Stimulated activated CD8-positive, alpha-beta memory T cell treated with anti-CD3 and anti-CD28 coated beads, Interleukin-12 subunit alpha, Interleukin-12 subunit beta, amount 100 ng/mL, for 4 hours (primary cell): ENCODE data around the gene SLC35E3.
A peak's percentile ranks its signal among the peaks of the same experiment; 100 is the strongest.
"Not testable (repeated sequence)": the region's sequence is repeated elsewhere in the genome, so short reads cannot be mapped to it uniquely, and the experiment has no call there.

Experiments
- DNase-seq: peaks from one replicate; pipeline ENCODE4 v3.0.0-alpha.2; 2020; ENCODE audit warnings: low read depth

The SLC35E3 gene

DNA sequence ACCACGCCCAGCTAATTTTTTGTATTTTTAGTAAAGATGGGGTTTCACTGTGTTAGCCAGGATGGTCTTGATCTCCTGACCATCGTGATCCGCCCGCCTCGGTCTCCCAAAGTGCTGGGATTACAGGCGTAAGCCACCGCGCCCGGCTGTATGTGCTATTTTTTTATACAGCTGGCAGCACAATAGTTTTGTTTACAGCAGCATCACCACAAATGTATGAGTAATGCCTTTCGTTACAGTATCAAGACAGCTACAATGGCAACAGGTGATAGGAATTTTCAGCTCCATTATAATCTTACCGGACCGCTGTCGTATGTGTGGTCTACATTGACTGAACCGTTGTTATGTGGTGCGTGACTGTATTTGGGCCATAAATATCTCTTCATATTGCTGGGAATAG lies 50.4 kb downstream of the SLC35E3 start:
- DNase-seq: no peak

DNA sequence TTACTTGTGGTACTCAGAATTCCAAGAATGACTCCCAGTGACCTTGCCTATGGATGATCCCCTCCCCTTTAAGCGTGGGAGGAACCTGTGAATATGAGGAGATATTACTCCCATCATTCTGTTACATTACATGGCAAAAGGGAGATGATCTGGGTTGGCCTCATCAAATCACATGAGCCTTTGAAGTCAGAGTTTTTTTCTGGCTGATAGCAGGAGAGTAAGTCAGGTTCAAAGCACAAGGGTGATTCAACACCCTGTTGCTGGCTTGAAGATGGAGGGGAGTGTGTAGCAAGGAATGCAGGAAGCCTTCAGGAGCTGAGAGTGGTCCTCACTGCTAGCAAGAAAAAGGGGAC lies 52.9 kb downstream of the SLC35E3 start:
- DNase-seq: no peak

DNA sequence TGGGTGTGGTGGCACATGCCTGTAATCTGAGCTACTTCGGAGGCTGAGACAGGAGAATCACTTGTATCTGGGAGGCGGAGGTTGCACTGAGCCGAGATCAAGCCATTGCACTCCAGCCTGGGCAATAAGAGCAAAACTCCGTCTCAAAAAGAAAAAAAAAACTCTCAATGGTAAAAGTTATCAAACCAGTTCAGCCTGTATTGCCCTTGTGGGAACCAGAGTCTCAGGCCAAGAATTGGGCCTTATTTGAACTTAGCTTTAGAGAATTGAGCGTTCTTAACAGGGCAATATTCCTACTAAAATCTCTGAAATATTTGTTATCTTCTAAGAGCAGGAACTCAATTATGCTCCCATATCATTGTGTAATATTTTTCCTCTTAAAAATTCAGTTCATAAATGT lies 54.3 kb downstream of the SLC35E3 start:
- DNase-seq: no peak

DNA sequence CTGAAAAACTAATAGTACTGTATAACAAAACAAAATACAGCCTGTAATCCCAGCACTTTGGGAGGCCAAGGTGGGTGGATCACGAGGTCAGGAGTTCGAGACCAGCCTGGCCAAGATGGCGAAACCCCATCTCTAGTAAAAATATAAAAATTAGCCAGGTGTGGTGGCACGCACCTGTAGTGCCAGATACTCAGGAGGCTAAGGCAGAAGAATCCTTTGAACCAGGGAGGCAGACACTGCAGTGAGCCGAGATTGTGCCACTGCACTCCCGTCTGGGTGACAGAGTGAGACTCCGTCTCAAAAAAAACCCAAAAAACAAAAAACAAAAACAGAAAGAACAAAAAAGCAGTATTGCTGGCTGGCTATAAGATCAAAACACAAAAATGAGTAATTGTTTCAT lies 55.1 kb downstream of the SLC35E3 start:
- DNase-seq: not testable (repeated sequence)

DNA sequence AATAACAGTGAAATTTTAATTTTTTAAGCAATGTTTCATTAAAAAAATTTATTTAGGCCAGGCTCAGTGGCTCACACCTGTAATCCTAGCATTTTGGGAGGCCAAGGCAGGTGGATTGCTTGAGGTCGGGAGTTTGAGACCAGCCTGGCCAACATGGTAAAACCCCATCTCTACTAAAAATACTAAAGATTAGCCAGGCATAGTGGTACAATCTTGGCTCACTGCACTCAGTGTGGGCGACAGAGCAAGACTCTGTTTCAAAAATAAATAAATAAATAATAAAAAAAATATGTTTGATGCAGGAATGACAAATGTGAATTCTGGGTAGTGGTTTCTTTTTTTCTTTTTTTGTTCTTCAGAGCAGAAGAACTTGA lies 56.4 kb downstream of the SLC35E3 start:
- not testable (repeated sequence) for DNase-seq

DNA sequence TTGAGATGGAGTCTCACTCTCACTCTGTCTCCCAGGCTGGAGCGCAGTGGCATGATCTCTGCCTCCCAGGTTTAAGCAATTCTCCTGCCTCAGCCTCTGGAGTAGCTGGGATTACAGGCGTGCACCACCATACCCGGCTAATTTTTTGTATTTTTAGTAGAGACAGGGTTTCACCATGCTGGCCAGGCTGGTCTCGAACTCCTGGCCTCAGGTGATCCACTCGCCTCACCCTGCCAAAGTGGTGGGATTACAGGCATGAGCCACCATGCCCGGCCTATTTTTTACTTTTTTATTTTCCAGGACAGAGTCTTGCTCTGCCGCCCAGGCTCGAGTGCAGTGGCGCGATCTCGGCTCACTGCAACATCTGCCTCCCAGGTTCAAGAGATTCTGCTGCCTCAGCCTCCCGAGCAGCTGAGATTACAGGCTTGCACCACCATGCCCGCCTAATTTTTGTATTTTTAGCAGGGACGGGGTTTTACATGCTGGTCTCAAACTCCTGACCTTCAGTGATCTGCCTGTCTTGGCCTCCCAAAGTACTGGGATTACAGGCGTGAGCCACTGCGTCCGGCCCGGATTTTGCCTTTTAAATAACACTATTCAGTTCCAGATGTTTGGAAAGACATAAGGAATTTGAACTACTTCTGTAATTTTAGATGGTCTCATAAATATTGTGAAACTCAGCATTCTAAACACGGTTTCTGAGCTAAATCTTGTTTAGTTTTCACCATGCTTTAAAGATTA lies 57.1 kb downstream of the SLC35E3 start:
- DNase-seq: not testable (repeated sequence)

DNA sequence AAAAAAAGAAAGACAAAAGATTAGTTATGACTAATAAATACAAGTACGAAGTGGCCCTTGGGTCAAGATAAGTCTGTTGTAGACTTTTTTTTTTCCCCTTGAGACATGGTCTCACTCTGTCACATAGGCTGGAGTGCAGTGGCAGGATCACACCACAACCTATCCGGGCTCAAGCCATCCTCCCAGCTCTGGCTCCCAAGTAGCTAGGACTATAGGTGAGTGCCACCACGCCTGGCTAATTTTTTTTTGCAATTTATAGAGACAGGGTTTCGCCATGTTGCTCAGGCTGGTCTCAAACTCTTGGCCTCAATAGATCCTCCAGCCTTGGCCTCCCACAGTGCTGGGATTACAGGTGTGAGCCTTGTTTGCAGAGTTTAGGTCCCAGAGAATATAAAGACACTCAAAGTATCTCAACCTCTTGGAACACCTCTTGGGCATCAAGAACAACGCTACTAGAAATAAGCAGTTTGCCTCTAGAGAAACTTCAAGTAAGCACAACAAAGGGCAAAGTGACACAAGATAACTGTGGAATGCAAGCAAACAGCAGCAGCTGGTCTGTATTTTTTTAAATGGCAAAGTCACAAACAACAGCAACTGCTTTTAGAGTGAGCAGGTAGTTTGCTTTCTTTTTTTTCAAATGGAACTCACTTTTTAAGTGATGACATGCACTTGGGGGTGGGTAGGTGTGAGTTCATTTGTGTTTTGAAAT lies 58.1 kb downstream of the SLC35E3 start:
- no peak for DNase-seq

DNA sequence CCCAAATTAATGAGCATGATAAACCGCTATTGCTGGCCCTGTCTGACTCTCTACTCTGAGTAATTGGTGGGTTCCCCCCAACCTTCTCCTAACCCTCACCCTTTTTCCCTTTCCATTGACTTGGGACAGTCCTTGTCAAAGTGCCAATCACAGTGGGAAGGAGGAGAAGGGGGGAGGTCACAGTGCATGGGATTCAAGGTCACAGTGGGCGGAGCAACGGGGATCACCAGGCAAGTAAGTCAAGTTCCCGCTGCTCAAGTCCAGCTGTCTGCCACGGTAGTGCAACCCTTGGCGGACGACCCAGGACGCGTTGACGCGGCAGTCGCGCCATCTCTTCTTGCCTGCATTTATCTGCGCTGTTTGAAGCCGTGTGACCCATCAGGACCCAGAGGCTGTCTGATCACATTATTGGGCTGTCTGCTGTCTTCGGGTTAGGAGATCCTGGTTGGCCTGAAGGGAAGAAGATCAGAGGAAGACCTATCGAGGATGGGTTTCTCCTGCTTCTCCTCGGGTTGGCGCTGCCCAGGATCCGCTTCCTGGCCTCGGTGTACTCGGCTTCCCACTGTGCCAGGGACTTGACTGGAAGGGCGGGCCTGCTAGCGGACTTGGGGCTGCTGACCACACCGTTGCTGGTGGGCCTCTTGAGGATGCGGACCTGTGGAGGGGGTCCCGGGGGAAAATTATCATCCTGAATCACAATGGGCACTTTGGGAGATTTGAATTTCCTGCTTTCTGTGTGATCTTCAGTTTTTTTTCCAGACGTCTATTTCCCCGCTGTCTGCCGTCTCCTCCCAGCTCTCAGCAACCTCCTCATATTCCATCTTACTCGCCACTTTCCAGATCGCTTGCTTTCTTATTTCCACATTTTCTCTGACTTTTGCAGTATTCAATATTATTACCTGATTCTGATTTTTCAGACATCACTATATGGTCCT lies 58.9 kb downstream of the SLC35E3 start:
- no peak for DNase-seq

DNA sequence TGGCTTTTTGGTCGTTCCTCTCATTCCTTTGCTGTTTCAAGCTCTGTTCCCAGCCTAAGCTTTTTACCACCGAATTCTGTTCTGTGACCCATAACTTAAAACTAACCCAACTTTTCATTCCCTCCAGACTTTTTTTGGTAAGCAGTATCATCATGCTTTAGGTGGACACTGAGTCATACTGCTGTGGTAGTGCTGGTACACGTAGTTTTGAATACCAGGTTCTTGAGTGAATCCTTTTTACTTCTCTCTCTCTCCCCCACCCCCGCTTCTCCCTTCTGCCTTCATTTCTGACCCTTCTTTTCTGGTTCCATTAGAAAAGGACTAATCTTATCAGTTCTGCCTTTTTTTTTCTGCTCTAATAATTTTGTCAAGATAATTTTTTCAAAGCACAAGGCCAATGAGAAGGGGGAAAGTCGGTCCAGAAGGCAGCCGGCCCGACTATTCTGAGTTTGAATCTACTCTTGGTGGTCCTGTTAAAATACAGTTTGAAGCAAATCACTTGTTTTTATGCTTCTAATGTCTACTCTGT lies 59.7 kb downstream of the SLC35E3 start:
- DNase-seq: no peak

DNA sequence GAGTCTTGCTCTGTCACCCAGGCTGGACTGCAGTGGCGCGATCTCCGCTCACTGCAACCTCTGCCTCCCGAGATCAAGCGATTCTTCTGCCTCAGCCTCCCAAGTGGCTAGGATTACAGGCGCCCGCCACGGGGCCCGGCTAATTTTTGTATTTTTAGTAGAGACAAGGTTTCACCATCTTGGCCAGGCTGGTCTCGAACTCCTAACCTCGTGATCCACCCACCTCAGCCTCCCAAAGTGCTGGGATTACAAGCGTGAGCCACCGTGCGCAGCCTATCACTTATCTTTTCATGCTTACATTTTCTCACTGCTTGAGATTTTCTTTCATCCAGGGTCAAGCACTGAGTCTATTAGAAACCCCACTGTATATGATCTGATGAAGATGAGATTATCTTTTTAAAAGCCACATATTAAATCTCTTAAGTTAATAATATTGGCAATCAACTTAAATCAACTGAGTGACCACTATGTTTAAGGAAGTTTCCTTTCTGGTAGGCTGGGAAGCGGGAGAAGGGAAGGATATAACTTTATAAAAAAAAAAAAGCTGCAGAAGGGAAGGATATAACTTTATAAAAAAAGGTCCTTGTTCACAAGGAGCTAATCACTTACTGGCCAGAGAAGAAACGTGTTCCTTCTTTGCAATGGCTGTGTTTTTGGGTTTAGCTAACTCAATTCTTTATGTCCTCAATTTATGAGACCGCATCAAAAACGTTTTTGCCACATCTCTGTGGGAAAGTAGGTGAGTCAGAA lies 60.7 kb downstream of the SLC35E3 start:
- no peak for DNase-seq

DNA sequence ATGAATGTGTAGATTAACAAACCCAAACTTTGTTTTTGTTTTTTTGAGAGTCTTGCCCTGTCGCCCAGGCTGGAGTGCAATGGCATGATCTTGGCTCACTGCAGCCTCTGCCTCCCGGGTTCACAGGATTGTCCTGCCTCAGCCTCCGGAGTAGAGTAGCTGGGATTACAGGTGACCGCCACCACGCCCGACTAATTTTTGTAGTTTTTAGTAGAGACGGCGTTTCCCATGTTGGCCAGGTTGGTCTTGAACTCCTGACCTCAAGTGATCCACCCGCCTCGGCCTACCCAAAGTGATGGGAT lies 61.2 kb downstream of the SLC35E3 start:
- DNase-seq: not testable (repeated sequence)

DNA sequence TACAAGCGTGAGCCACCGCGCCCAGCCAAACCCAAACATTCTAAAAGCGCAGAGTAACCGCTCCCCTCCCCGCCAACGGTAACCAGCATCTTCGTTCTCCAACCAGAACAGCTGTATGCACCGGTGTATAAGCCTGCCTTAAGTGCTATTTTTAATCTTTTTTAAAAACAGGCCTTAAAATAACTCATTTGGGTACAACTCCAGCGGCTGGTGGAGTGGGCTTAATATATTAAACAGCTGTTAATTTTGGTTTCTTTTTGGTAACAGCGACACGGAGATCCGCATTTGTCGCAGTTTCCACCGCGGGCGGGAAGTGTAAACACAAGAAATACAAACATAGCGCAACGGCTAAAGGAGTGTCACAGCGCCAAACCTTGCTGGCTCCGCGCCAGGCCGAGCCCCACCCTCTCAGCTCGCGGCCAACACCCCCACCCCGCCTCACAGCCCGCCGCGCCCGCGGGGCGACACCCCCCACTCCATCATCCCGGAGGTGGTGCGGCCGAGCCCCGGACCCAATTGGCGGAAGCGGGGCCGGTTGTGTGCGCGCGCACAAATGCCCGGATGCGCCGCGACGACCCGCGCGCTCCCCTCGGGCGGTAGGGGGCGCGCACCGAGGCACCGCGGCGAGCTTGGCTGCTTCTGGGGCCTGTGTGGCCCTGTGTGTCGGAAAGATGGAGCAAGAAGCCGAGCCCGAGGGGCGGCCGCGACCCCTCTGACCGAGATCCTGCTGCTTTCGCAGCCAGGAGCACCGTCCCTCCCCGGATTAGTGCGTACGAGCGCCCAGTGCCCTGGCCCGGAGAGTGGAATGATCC lies 61.8 kb downstream of the SLC35E3 start, which contains the start of gene MDM2:
Gene MDM2, plus strand, starts transcription at position 602 of the 812 bp plus-strand sequence. CDS start 301 bp downstream, outside the sequence.
- peak; percentile 94 for DNase-seq

DNA sequence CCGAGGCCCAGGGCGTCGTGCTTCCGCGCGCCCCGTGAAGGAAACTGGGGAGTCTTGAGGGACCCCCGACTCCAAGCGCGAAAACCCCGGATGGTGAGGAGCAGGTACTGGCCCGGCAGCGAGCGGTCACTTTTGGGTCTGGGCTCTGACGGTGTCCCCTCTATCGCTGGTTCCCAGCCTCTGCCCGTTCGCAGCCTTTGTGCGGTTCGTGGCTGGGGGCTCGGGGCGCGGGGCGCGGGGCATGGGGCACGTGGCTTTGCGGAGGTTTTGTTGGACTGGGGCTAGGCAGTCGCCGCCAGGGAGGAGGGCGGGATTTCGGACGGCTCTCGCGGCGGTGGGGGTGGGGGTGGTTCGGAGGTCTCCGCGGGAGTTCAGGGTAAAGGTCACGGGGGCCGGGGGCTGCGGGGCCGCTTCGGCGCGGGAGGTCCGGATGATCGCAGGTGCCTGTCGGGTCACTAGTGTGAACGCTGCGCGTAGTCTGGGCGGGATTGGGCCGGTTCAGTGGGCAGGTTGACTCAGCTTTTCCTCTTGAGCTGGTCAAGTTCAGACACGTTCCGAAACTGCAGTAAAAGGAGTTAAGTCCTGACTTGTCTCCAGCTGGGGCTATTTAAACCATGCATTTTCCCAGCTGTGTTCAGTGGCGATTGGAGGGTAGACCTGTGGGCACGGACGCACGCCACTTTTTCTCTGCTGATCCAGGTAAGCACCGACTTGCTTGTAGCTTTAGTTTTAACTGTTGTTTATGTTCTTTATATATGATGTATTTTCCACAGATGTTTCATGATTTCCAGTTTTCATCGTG lies 62.6 kb downstream of the SLC35E3 start:
- peak; percentile 41 for DNase-seq

DNA sequence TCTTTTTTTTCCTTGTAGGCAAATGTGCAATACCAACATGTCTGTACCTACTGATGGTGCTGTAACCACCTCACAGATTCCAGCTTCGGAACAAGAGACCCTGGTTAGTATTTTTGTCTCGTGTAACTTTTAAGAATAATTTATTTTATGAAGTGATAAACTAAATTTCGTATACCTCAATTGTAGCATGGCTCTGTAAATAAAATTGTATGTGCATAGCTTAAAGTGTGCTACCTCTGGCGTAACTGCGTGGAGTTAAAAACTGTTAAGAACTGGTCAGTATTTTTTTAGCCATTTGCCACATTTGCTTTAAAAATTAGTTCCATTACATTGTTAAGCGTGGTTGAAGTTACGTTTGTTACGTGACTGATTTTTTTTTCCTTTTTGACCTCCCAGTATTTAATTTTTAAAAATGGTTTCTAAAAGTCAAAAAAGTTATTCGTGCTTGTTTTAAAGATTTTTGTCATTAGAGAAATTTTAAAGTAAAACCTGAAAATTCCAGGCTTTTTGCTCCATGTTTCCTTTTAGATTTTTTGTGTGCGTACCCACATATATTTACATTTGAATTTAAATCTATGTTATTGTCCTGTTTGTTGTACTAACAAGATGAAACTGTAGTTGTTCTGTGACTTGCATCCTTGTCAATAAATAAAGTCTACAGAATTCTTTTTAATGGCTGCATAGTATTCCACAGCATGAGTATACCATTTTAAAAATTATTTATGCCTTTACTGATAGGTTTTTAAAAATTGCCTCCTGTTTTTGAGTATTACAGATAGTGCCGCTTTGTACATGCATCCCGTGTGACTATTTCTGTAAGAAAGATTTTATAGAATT lies 63.4 kb downstream of the SLC35E3 start:
- no peak for DNase-seq

DNA sequence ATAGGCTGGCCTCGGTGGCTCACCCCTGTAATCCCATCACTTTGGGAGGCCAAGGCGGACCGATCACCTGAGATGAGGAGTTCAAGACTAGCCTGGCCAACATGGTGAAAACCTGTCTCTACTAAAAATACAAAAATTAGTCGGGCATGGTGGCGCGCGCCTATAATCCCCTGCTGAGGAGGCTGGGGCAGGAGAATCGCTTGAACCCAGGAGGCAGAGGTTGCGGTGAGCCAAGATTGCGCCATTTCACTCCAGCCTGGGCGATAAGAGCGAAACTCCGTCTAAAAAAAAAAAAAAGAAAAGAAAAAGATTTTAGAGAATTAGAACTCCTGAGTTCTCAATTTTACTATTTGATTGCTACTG lies 64.0 kb downstream of the SLC35E3 start:
- not testable (repeated sequence) for DNase-seq

DNA sequence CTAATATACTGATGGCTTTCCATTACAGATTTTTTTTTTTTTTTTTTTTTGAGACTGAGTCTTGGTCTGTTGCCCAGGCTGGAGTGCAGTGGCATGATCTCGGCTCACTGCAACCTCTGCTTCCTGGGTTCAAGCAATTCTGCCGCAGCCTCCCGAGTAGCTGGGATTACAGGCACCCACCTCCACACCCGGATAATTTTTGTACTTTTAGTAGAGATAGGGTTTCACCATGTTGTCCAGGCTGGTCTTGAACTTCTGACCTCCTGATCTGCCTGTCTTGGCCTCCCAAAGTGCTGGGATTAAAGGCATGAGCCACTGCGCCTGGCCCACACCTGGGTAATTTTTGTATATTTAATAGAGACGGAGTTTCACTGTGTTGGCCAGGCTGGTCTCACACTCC lies 65.6 kb downstream of the SLC35E3 start:
- DNase-seq: not testable (repeated sequence)

DNA sequence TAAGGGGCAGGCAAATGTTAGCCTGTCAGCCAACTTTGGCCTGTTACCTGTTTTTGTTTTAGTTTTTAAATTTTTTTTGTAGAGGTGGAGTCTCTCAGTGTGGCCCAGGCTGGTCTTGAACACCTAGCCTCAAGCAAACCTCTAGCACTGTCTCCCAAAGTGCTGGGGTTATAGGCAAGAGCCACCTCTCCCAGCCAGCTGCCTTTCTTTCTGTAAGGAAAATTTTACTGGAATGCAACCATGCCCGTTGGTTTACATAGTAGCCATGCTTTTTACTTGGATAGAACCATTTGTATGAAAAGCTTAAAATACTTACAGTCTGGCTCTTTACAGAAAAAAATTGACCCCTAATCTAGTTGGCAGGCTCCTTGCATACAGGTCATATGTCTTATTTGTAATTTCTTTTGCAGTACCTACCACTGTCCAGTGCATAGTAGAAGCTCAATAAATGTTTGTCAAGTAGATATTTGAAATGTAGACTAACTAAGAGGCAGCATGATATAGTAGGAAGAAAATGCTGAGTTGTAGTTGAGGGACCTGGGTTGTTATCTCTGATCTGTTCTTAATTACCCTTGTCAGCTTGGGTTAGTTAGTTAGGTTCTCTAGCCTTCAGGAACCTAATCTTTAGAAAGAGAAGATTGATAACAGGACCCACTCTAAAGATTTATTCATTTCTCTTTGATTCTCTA lies 66.7 kb downstream of the SLC35E3 start:
- DNase-seq: no peak

DNA sequence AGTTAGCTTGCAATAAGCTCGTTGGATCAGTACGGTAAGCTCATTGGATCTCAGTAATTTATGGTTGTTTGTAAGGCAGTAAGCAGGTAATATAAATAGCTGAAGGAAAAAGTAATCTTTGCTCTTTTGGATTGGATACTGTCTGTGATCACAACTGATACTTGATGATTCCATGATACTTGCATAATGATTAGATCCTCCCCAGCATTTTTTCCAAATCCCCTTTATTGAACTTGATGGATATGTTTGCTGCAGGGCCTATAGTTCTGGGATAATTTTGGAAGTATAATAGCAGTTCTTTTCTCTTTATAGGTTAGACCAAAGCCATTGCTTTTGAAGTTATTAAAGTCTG lies 67.2 kb downstream of the SLC35E3 start:
- no peak for DNase-seq
